SK-N-SH treated with all-trans-retinoic acid at 6 μM for 48 hours (cell line): ENCODE measurements around the gene ZFAND3.

Source experiments
- ARNTL ChIP-seq: fragments of 450-650 bp; formaldehyde crosslinking; IDR thresholded peaks from 2 replicates; pipeline ENCODE4 v1.5.0; 2020; ENCODE audit warnings: low read depth, mild to moderate bottlenecking, moderate library complexity, borderline replicate concordance
- POU6F1 ChIP-seq: fragments of 250-450 bp; sonication (Bioruptor Pico); IDR thresholded peaks from 2 replicates; pipeline ENCODE4 v1.8.0; 2021; ENCODE audit warnings: low read depth, mild to moderate bottlenecking, moderate library complexity, borderline replicate concordance
- PPARA ChIP-seq: fragments of 250-450 bp; sonication (Bioruptor Pico); IDR thresholded peaks from 2 replicates; pipeline ENCODE4 v1.5.0; 2020; ENCODE audit warnings: mild to moderate bottlenecking, borderline replicate concordance
- RARB ChIP-seq: fragments of 250-450 bp; sonication (Bioruptor Pico); IDR thresholded peaks from 2 replicates; pipeline ENCODE4 v1.8.0; 2021; ENCODE audit warnings: mild to moderate bottlenecking, moderate library complexity
- ZFP30 ChIP-seq: fragments of 450-650 bp; formaldehyde crosslinking; IDR thresholded peaks from 2 replicates; pipeline ENCODE4 v1.5.0; 2022; ENCODE audit warnings: mild to moderate bottlenecking, moderate library complexity
- ZNF565 ChIP-seq: fragments of 450-650 bp; formaldehyde crosslinking; conservative IDR thresholded peaks from 2 replicates; pipeline ENCODE4 v1.5.0; 2020; ENCODE audit warnings: low read depth, mild to moderate bottlenecking, moderate library complexity
- ZNF70 ChIP-seq: fragments of 450-650 bp; formaldehyde crosslinking; IDR thresholded peaks from 2 replicates; pipeline ENCODE4 v1.5.0; 2020; ENCODE audit warnings: mild to moderate bottlenecking, moderate library complexity
- TF ChIP-seq, protein P1 (sequence below): fragments of 250-450 bp; sonication (Bioruptor Pico); IDR thresholded peaks from 2 replicates; pipeline ENCODE4 v1.5.0; 2020; ENCODE audit warnings: mild to moderate bottlenecking, moderate library complexity
- TF ChIP-seq, protein P2 (sequence below): fragments of 250-450 bp; sonication (Bioruptor Pico); IDR thresholded peaks from 2 replicates; pipeline ENCODE4 v1.8.0; 2020; ENCODE audit warnings: mild to moderate bottlenecking, moderate library complexity, borderline replicate concordance

- TF ChIP-seq, protein P1, sequence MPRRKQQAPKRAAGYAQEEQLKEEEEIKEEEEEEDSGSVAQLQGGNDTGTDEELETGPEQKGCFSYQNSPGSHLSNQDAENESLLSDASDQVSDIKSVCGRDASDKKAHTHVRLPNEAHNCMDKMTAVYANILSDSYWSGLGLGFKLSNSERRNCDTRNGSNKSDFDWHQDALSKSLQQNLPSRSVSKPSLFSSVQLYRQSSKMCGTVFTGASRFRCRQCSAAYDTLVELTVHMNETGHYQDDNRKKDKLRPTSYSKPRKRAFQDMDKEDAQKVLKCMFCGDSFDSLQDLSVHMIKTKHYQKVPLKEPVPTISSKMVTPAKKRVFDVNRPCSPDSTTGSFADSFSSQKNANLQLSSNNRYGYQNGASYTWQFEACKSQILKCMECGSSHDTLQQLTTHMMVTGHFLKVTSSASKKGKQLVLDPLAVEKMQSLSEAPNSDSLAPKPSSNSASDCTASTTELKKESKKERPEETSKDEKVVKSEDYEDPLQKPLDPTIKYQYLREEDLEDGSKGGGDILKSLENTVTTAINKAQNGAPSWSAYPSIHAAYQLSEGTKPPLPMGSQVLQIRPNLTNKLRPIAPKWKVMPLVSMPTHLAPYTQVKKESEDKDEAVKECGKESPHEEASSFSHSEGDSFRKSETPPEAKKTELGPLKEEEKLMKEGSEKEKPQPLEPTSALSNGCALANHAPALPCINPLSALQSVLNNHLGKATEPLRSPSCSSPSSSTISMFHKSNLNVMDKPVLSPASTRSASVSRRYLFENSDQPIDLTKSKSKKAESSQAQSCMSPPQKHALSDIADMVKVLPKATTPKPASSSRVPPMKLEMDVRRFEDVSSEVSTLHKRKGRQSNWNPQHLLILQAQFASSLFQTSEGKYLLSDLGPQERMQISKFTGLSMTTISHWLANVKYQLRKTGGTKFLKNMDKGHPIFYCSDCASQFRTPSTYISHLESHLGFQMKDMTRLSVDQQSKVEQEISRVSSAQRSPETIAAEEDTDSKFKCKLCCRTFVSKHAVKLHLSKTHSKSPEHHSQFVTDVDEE (CRISPR knock-in tag), result no peak
- TF ChIP-seq ZNF70 (CRISPR knock-in tag) (no peak), ARNTL (CRISPR knock-in tag) (no peak), POU6F1 (CRISPR knock-in tag) (no peak), ZNF565 (CRISPR knock-in tag) (no peak), PPARA (CRISPR knock-in tag) (no peak), RARB (no peak), ZFP30 (CRISPR knock-in tag) (no peak)
- TF ChIP-seq, protein P2, sequence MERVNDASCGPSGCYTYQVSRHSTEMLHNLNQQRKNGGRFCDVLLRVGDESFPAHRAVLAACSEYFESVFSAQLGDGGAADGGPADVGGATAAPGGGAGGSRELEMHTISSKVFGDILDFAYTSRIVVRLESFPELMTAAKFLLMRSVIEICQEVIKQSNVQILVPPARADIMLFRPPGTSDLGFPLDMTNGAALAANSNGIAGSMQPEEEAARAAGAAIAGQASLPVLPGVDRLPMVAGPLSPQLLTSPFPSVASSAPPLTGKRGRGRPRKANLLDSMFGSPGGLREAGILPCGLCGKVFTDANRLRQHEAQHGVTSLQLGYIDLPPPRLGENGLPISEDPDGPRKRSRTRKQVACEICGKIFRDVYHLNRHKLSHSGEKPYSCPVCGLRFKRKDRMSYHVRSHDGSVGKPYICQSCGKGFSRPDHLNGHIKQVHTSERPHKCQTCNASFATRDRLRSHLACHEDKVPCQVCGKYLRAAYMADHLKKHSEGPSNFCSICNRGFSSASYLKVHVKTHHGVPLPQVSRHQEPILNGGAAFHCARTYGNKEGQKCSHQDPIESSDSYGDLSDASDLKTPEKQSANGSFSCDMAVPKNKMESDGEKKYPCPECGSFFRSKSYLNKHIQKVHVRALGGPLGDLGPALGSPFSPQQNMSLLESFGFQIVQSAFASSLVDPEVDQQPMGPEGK (CRISPR knock-in tag), result no peak
Observed at GRCh38 chr6:38079537-38079936, 260.0 kb downstream of the ZFAND3 start.
